ENCODE results near the gene CATSPER4. TPM values are rescaled to one million over a fixed set of nuclear protein-coding genes. Genes with fewer than 3 reads are reported as not detected.
A peak's percentile ranks its signal among the peaks of the same experiment; 100 is the strongest.

CATSPER4 gene
- total and polyA plus RNA-seq, 2 of the 13 experiments (the other 11 are each of a cell fraction or from before 2014, with no cell fraction given): not detected

DNA sequence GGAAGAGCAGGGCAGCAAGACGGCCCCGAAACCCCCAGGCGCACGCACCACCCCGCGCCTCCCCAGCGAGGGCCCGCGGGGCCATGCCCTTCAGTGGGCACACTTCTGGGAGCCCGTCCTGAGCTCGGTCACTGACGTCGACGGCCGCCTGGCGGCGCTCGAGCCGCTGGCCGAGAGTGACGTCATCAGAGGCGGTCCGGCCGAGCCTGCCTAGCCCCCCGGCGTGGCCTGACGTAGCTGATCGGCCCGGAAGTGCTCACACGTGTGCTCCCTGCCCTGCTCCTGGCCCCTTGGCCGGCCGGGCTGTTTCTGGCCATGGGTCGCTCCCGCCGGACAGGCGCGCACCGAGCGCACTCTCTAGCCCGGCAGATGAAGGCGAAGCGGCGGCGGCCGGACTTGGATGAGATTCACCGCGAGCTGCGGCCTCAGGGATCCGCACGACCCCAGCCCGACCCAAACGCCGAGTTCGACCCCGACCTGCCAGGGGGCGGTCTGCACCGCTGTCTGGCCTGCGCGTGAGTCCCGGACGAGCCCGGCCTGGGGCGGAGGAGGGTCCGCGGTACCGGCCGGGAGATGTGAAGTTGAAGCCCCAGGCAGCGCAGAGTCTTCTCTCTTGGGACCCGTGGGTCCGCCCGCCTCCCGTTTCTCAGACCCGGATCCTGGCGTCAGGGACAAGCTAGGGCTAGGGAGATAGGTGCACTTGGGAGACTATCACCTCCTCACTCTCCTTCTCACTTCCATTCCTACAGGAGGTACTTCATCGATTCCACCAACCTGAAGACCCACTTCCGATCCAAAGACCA is 20.5 kb upstream of the CATSPER4 start, which contains the start of gene ZNF593 (continued):
- TF ChIP-seq DPF2 (CRISPR knock-in tag; IDR thresholded peaks at IDR 0.05; ENCODE audit: borderline replicate concordance, low read depth): no peak
- TF ChIP-seq, protein P1, sequence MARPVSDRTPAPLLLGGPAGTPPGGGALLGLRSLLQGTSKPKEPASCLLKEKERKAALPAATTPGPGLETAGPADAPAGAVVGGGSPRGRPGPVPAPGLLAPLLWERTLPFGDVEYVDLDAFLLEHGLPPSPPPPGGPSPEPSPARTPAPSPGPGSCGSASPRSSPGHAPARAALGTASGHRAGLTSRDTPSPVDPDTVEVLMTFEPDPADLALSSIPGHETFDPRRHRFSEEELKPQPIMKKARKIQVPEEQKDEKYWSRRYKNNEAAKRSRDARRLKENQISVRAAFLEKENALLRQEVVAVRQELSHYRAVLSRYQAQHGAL (CRISPR knock-in tag; IDR thresholded peaks at IDR 0.05; ENCODE audit: not compliant biosample characterization): peak; percentile 20
- no peak; the same call in 1 of the 2 replicates for TF ChIP-seq ZNF253 (CRISPR knock-in tag; IDR thresholded peaks at IDR 0.05; ENCODE audit: borderline replicate concordance)
- peak; percentile 67 for TF ChIP-seq BCL6 (CRISPR knock-in tag; IDR thresholded peaks at IDR 0.05)
- no peak for TF ChIP-seq PLRG1 (conservative IDR thresholded peaks at IDR 0.05)
- TF ChIP-seq, protein P2, sequence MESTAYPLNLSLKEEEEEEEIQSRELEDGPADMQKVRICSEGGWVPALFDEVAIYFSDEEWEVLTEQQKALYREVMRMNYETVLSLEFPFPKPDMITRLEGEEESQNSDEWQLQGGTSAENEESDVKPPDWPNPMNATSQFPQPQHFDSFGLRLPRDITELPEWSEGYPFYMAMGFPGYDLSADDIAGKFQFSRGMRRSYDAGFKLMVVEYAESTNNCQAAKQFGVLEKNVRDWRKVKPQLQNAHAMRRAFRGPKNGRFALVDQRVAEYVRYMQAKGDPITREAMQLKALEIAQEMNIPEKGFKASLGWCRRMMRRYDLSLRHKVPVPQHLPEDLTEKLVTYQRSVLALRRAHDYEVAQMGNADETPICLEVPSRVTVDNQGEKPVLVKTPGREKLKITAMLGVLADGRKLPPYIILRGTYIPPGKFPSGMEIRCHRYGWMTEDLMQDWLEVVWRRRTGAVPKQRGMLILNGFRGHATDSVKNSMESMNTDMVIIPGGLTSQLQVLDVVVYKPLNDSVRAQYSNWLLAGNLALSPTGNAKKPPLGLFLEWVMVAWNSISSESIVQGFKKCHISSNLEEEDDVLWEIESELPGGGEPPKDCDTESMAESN (CRISPR knock-in tag; conservative IDR thresholded peaks at IDR 0.05): peak; percentile 95
- TF ChIP-seq ZNF703 (CRISPR knock-in tag; IDR thresholded peaks at IDR 0.05; ENCODE audit: borderline replicate concordance): peak; percentile 71; the same call in 1 of the 2 replicates
- peak; percentile 94 for TF ChIP-seq MTF2 (CRISPR knock-in tag; IDR thresholded peaks at IDR 0.05; ENCODE audit: borderline replicate concordance)
- TF ChIP-seq BRD4 (CRISPR knock-in tag; IDR thresholded peaks at IDR 0.05): peak; percentile 85
- no peak for TF ChIP-seq TBL1XR1 (IDR thresholded peaks at IDR 0.05; ENCODE audit: borderline replicate concordance, low read length, partially characterized antibody)
- no peak for TF ChIP-seq MAFK (conservative IDR thresholded peaks at IDR 0.05 in 1 of 2, IDR thresholded peaks at IDR 0.05 in 1 of 2; ENCODE audit: low read length in 2 of 2)
- TF ChIP-seq, protein P3, sequence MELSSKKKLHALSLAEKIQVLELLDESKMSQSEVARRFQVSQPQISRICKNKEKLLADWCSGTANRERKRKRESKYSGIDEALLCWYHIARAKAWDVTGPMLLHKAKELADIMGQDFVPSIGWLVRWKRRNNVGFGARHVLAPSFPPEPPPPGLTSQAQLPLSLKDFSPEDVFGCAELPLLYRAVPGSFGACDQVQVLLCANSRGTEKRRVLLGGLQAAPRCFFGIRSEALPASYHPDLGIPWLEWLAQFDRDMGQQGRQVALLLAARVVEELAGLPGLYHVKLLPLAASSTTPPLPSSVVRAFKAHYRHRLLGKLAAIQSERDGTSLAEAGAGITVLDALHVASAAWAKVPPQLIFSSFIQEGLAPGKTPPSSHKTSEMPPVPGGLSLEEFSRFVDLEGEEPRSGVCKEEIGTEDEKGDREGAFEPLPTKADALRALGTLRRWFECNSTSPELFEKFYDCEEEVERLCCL (CRISPR knock-in tag; IDR thresholded peaks at IDR 0.05; ENCODE audit: borderline replicate concordance): 0 out of 2 replicates have a peak, but pooled peaks have one; percentile 31
- peak; percentile 60; the same call in 1 of the 2 replicates for TF ChIP-seq HOXD1 (CRISPR knock-in tag; IDR thresholded peaks at IDR 0.05)
- TF ChIP-seq, protein P4, sequence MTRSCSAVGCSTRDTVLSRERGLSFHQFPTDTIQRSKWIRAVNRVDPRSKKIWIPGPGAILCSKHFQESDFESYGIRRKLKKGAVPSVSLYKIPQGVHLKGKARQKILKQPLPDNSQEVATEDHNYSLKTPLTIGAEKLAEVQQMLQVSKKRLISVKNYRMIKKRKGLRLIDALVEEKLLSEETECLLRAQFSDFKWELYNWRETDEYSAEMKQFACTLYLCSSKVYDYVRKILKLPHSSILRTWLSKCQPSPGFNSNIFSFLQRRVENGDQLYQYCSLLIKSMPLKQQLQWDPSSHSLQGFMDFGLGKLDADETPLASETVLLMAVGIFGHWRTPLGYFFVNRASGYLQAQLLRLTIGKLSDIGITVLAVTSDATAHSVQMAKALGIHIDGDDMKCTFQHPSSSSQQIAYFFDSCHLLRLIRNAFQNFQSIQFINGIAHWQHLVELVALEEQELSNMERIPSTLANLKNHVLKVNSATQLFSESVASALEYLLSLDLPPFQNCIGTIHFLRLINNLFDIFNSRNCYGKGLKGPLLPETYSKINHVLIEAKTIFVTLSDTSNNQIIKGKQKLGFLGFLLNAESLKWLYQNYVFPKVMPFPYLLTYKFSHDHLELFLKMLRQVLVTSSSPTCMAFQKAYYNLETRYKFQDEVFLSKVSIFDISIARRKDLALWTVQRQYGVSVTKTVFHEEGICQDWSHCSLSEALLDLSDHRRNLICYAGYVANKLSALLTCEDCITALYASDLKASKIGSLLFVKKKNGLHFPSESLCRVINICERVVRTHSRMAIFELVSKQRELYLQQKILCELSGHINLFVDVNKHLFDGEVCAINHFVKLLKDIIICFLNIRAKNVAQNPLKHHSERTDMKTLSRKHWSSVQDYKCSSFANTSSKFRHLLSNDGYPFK (CRISPR knock-in tag; IDR thresholded peaks at IDR 0.05; ENCODE audit: borderline replicate concordance): peak; percentile 87
- peak; percentile 98 for TF ChIP-seq PHF8 (CRISPR knock-in tag; IDR thresholded peaks at IDR 0.05)
- no peak for TF ChIP-seq RAD51 (IDR thresholded peaks at IDR 0.05; ENCODE audit: borderline replicate concordance)
- no peak for TF ChIP-seq ZSCAN29 (CRISPR knock-in tag; conservative IDR thresholded peaks at IDR 0.05)
- TF ChIP-seq MTA1 (CRISPR knock-in tag; IDR thresholded peaks at IDR 0.05; ENCODE audit: borderline replicate concordance): peak; percentile 77; the same call in 1 of the 2 replicates
